ENCODE data around the gene CABCOCO1. TPM values are rescaled to one million over a fixed set of nuclear protein-coding genes. Genes with fewer than 3 reads are reported as not detected.

The CABCOCO1 gene
- total and polyA plus RNA-seq, 11 donors = 0.19 to 1.5 (median 1.1) TPM; not detected in 8

GRCh38 chr10:61812052-61812721 is 149.5 kb downstream of the CABCOCO1 start:
- Histone ChIP-seq H3K27ac (no peak overlapping the region), H3K36me3 (no peaks in the 10 kb centered on the region), H3K4me1 (no peaks in the 10 kb centered on the region), H3K9me3 (no peaks in the 10 kb centered on the region), H3K27me3 (no peaks in the 10 kb centered on the region), H3K4me3 (no peak overlapping the region)
- no peak for ATAC-seq
- no peak for DNase-seq
- WGBS, 4 donors = 93 to 96% (median 94%) methylated on average over 5 of the region's 5 CpGs
- intact Hi-C loops (cut with DNase I) = no loop called here
- TF ChIP-seq POLR2A (IDR thresholded peaks at IDR 0.05) (no peak), CTCF (IDR thresholded peaks at IDR 0.05) (no peak)

GRCh38 chr10:61812920-61813319 is 150.2 kb downstream of the CABCOCO1 start:
- intact Hi-C loops (cut with DNase I) = no loop called here
- no peak for TF ChIP-seq POLR2A (IDR thresholded peaks at IDR 0.05)
- TF ChIP-seq CTCF (IDR thresholded peaks at IDR 0.05) = no peak

GRCh38 chr10:61814160-61814559 is 151.4 kb downstream of the CABCOCO1 start:
- Histone ChIP-seq H3K9me3 (no peaks in the 10 kb centered on the region), H3K36me3 (no peaks in the 10 kb centered on the region), H3K4me3 (no peak overlapping the region), H3K27ac (no peak overlapping the region), H3K4me1 (no peaks in the 10 kb centered on the region), H3K27me3 (no peaks in the 10 kb centered on the region)
- TF ChIP-seq CTCF (IDR thresholded peaks at IDR 0.05) (no peak), POLR2A (IDR thresholded peaks at IDR 0.05) (no peak)
- DNase-seq (no peak), ATAC-seq (no peak)
- WGBS, 4 donors = 88 to 94% (median 92%) methylated on average over 2 of the region's 2 CpGs
- intact Hi-C loops (cut with DNase I) = no loop called here

More at GRCh38 chr10:61812920-61813319, 150.2 kb downstream of the CABCOCO1 start:
- 69 to 81% (median 76%) methylated on average over 3 of the region's 3 CpGs for WGBS, 4 donors
- Histone ChIP-seq H3K4me3 (no peak overlapping the region), H3K27me3 (no peaks in the 10 kb centered on the region), H3K9me3 (no peaks in the 10 kb centered on the region), H3K4me1 (no peaks in the 10 kb centered on the region), H3K27ac (no peak overlapping the region), H3K36me3 (no peaks in the 10 kb centered on the region)
- ATAC-seq = no peak
- DNase-seq = no peak

- H3K27ac ChIP-seq = no peak overlapping the region
- no peak for DNase-seq
- intact Hi-C loops (cut with DNase I) = no loop called here
- TF ChIP-seq CTCF (IDR thresholded peaks at IDR 0.05) (no peak), POLR2A (IDR thresholded peaks at IDR 0.05) (no peak)
- no peaks in the 10 kb centered on the region for H3K4me1 ChIP-seq
- H3K27me3 ChIP-seq = no peaks in the 10 kb centered on the region
- no peak for ATAC-seq
- H3K9me3 ChIP-seq = no peaks in the 10 kb centered on the region
- H3K4me3 ChIP-seq = no peak overlapping the region
- H3K36me3 ChIP-seq = no peaks in the 10 kb centered on the region
These were observed 152.8 kb downstream of the CABCOCO1 start for GRCh38 chr10:61815496-61815895.

Other genes with a start within 250 kb of the CABCOCO1 start
- 1 to 10 TPM in 1 of 9 donors, under 1 TPM in 8; 0.16 to 1.1 (median 0.35) TPM for gene TMEM26, start 209.5 kb upstream of the CABCOCO1 start, total RNA-seq
- gene TMEM26, start 209.5 kb upstream of the CABCOCO1 start, polyA plus RNA-seq = under 1 TPM; 0.07 to 0.30 TPM
- gene ARID5B, start 238.8 kb downstream of the CABCOCO1 start, total RNA-seq = 10 to 100 TPM; 11.2 to 45.5 (median 29.9) TPM
- gene ARID5B, start 238.8 kb downstream of the CABCOCO1 start, polyA plus RNA-seq = 10 to 100 TPM in 1 of 2 donors, 1 to 10 TPM in 1; 4.5 to 15.8 TPM

Measured in heart left ventricle (tissue), 16 donors.